GM12878 (cell line): ENCODE measurements around the gene PRR35. TPM values are rescaled to one million over a fixed set of nuclear protein-coding genes. Genes with fewer than 3 reads are reported as not detected.

ENCODE experiments used
- ATAC-seq: fragments of 200-7000 bp; cut with Tn5 transposase; 3 replicates; pipeline ENCODE4 v1.9.1; 2020; ENCODE audit warnings: mild to moderate bottlenecking, moderate library complexity
- BruUV-seq: library from RNA; stranded (reverse); fragments of 400-500 nt; replicated peaks from 2 replicates; lab custom pipeline; 2021; lab: Mats Ljungman, UMichigan
- CTCF ChIA-PET: fragments of 300-600 bp; sonication (Branson Sonifier 250); formaldehyde crosslinking; extraction: SDS; loops from one replicate; lab custom pipeline; 2021; ENCODE audit warnings: inconsistent platforms; lab: Yijun Ruan, JAX
- POLR2A ChIA-PET: fragments of 350-600 bp; formaldehyde crosslinking; extraction: SDS; loops from one replicate; lab custom pipeline; 2021; ENCODE audit warnings: inconsistent platforms; lab: Charles Lee
- RAD21 ChIA-PET: fragments of 300-600 bp; sonication (Branson Sonifier 250); formaldehyde crosslinking; loops from one replicate; lab custom pipeline; 2023; ENCODE audit warnings: antibody characterized with exemption; ENCODE audit not compliant: unreplicated experiment; lab: Charles Lee
- SMC1A ChIA-PET: fragments of 300-600 bp; sonication (Branson Sonifier 250); formaldehyde crosslinking; loops from one replicate; lab custom pipeline; 2023; ENCODE audit not compliant: unreplicated experiment, uncharacterized antibody; lab: Charles Lee
- DNase-seq: peaks from one replicate; pipeline ENCODE4 v3.0.0-alpha.2; 2011; ENCODE audit warnings: low read depth, low spot score
- FAIRE-seq: peaks from 3 replicates; lab custom pipeline; 2011; peaks lifted over from hg19 to GRCh38; lab: Jason Lieb, UNC
- H2AFZ ChIP-seq: 2 replicates; pipeline ENCODE4 v1.6.0; 2011; ENCODE audit warnings: low read depth, low read length, control low read depth; ENCODE audit not compliant: control insufficient read depth
- H3K27ac ChIP-seq: 2 replicates; pipeline ENCODE4 v1.5.1; 2011; ENCODE audit warnings: control low read depth; ENCODE audit not compliant: control insufficient read depth, insufficient read depth
- H3K27me3 ChIP-seq, 2 experiments: replicated peaks in 1 of 2; 2 replicates each; pipeline versions ENCODE4 v1.6.0 to v1.6.1; 2011; ENCODE audit warnings: low read length in 1 of 2; ENCODE audit not compliant: control insufficient read depth in 2 of 2, insufficient read depth in 2 of 2
- H3K36me3 ChIP-seq, 2 experiments: 2 replicates each; pipeline ENCODE4 v1.5.1; 2011; ENCODE audit warnings: low read length in 1 of 2; ENCODE audit not compliant: control insufficient read depth in 2 of 2, insufficient read depth in 2 of 2
- H3K4me1 ChIP-seq: 2 replicates; pipeline ENCODE4 v1.6.1; 2011; ENCODE audit warnings: mild to moderate bottlenecking, low read length, moderate library complexity, mixed read lengths; ENCODE audit not compliant: control insufficient read depth, insufficient read depth
- H3K4me2 ChIP-seq: 2 replicates; pipeline ENCODE4 v1.6.0; 2011; ENCODE audit warnings: control low read depth; ENCODE audit not compliant: control insufficient read depth, insufficient read depth
- H3K4me3 ChIP-seq: fragments of 200-600 bp; sonication (generic); 2 replicates; pipeline ENCODE4 v1.5.1; 2016
- H3K79me2 ChIP-seq: 2 replicates; pipeline ENCODE4 v1.6.0; 2011; ENCODE audit warnings: low read length; ENCODE audit not compliant: control insufficient read depth, insufficient read depth
- H3K9ac ChIP-seq: 2 replicates; pipeline ENCODE4 v1.8.0; 2011; ENCODE audit warnings: low read length, control low read depth, mixed read lengths; ENCODE audit not compliant: control insufficient read depth, insufficient read depth
- H3K9me3 ChIP-seq: replicated peaks from 3 replicates; pipeline ENCODE4 v1.5.1; 2011; ENCODE audit warnings: mild to moderate bottlenecking, low read length; ENCODE audit not compliant: control insufficient read depth, insufficient read depth
- H4K20me1 ChIP-seq: 2 replicates; pipeline ENCODE4 v1.6.0; 2011; ENCODE audit not compliant: control insufficient read depth, insufficient read depth
- GATAD2B ChIP-seq: fragments of 450-650 bp; conservative IDR thresholded peaks from 2 replicates; pipeline ENCODE4 v1.6.1; 2017; ENCODE audit warnings: low read depth, mild to moderate bottlenecking, moderate library complexity
- KAT2A ChIP-seq: conservative IDR thresholded peaks from 2 replicates; pipeline ENCODE4 v1.6.1; 2011; ENCODE audit warnings: low read depth, low read length; ENCODE audit not compliant: control insufficient read depth
- KLF5 ChIP-seq: fragments of 450-650 bp; IDR thresholded peaks from 2 replicates; pipeline ENCODE4 v1.6.1; 2014; ENCODE audit warnings: mild to moderate bottlenecking; ENCODE audit not compliant: partially characterized antibody
- NFIC ChIP-seq: IDR thresholded peaks from 2 replicates; pipeline ENCODE4 v1.6.1; 2012; ENCODE audit warnings: low read depth, mild to moderate bottlenecking, inconsistent platforms, low read length, moderate library complexity
- NFYA ChIP-seq: IDR thresholded peaks from 2 replicates; pipeline ENCODE4 v1.6.1; 2011; ENCODE audit warnings: low read depth, mild to moderate bottlenecking, low read length, improper control_type of control experiment, borderline replicate concordance
- NR2C2 ChIP-seq: IDR thresholded peaks from 2 replicates; pipeline ENCODE4 v1.6.1; 2011; ENCODE audit warnings: borderline replicate concordance, low read depth; ENCODE audit not compliant: control insufficient read depth, insufficient read length
- POU2F2 ChIP-seq: IDR thresholded peaks from 3 replicates; pipeline ENCODE4 v1.6.1; 2011; ENCODE audit warnings: low read depth, mild to moderate bottlenecking, low read length, borderline replicate concordance
- ZBTB4 ChIP-seq: fragments of 450-650 bp; formaldehyde crosslinking; IDR thresholded peaks from 2 replicates; pipeline ENCODE4 v1.4.0; 2022; ENCODE audit warnings: mild to moderate bottlenecking, moderate library complexity
- WGBS: methylation state at CpG from one replicate; pipeline ENCODE4 v1.1.6; 2016; ENCODE audit warnings: low lambda C conversion rate; ENCODE audit not compliant: insufficient replicate concordance, insufficient coverage; ENCODE audit errors: missing lambda C conversion rate; 5-methylcytosine and 5-hydroxymethylcytosine counted together
- in situ Hi-C: fragments of 300-500 bp; cut with MboI; formaldehyde crosslinking; loops from 9 replicates; pipeline ENCODE4 v1.14.3; 2018; ENCODE audit warnings: mixed read lengths
- intact Hi-C: fragments of 100-400 bp; cut with micrococcal nuclease; formaldehyde crosslinking; loops from one replicate; pipeline ENCODE4 v1.14.2; 2022; ENCODE audit not compliant: unreplicated experiment
- polyA plus RNA-seq, 11 experiments: library from polyadenylated mRNA; depleted of rRNA in 4 of 11; unstranded in 6 of 11; stranded (reverse) in 5 of 11; fragments of >200 nt; fragmentation: Nextera tagmentation in 4 of 11; fragmentation: Illumina TruSeq in 1 of 11; extraction: Ambion mirVana in 4 of 11; extraction: Trizol in 1 of 11; gene quantifications; 1 replicate in 1 of 11; 2 replicates in 10 of 11; pipeline versions ENCODE4 v1.2.1 to v1.2.3, GENCODE V29; 2011 to 2016; ENCODE audit warnings: inconsistent platforms in 2 of 11, missing spikeins in 2 of 11, low read depth in 1 of 11
- total RNA-seq, 4 experiments: library from RNA; depleted of rRNA in 3 of 4; stranded (reverse); fragments of >200 nt in 3 of 4; fragmentation: Illumina TruSeq in 1 of 4; extraction: Trizol in 1 of 4; gene quantifications; 2 replicates each; pipeline versions ENCODE4 v1.2.1 to v1.2.3, GENCODE V29; 2013 to 2021

The PRR35 gene
- total and polyA plus RNA-seq, 10 of the 15 experiments (the other 5 are each of a cell fraction or from before 2014, with no cell fraction given) = not detected

DNA sequence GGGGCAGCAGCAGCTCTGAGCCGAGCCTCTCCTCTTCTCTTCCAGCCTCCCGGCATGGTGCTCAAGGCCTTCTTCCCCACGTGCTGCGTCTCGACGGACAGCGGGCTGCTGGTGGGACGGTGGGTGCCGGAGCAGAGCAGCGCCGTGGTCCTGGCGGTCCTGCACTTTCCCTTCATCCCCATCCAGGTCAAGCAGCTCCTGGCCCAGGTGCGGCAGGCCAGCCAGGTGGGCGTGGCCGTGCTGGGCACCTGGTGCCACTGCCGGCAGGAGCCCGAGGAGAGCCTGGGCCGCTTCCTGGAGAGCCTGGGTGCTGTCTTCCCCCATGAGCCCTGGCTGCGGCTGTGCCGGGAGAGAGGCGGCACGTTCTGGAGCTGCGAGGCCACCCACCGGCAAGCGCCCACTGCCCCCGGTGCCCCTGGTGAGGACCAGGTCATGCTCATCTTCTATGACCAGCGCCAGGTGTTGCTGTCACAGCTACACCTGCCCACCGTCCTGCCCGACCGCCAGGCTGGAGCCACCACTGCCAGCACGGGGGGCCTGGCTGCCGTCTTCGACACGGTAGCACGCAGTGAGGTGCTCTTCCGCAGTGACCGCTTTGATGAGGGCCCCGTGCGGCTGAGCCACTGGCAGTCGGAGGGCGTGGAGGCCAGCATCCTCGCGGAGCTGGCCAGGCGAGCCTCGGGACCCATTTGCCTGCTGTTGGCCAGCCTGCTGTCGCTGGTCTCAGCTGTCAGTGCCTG is 14.0 kb downstream of the PRR35 start:
- Histone ChIP-seq H4K20me1 (no peaks in the 10 kb centered on the region), H2AFZ (no peak overlapping the region), H3K36me3 (no peaks in the 10 kb centered on the region; a peak in 2 of 4 replicates), H3K4me3 (no peak overlapping the region), H3K79me2 (peaks cover 6% of the 10 kb centered on the region), H3K9ac (no peak overlapping the region), H3K27ac (no peak overlapping the region), H3K4me1 (peaks cover 1% of the 10 kb centered on the region; the same call in 1 of the 2 replicates), H3K4me2 (no peak overlapping the region), H3K27me3 (no peaks in the 10 kb centered on the region), H3K9me3 (no peaks in the 10 kb centered on the region)
- POLR2A ChIA-PET = no interaction called here
- RAD21 ChIA-PET = no interaction called here
- no peak for TF ChIP-seq KLF5
- in situ Hi-C loops = no loop called here
- BruUV-seq = no TSS peak
- FAIRE-seq = no peak
- SMC1A ChIA-PET = no interaction called here
- intact Hi-C loops = no loop called here
- no peak for DNase-seq
- 94% methylated on average over 46 of the region's 46 CpGs for WGBS
- ATAC-seq = no peak
- CTCF ChIA-PET = no interaction called here

- no peak overlapping the region for H2AFZ ChIP-seq
- H3K9ac ChIP-seq = no peak overlapping the region
- H4K20me1 ChIP-seq = no peaks in the 10 kb centered on the region
- BruUV-seq = no TSS peak
- POLR2A ChIA-PET = no interaction called here
- no peak overlapping the region for H3K4me3 ChIP-seq
- in situ Hi-C loops = no loop called here
- intact Hi-C loops = no loop called here
- peaks cover 3% of the 10 kb centered on the region; the same call in 1 of the 2 replicates for H3K79me2 ChIP-seq
- H3K36me3 ChIP-seq = no peaks in the 10 kb centered on the region; a peak in 2 of 4 replicates
- SMC1A ChIA-PET = no interaction called here
- ATAC-seq (no peak), DNase-seq (no peak), FAIRE-seq (no peak)
- no peaks in the 10 kb centered on the region for H3K9me3 ChIP-seq
- CTCF ChIA-PET = no interaction called here
- WGBS = 93% methylated on average over 34 of the region's 36 CpGs
- no peak overlapping the region for H3K27ac ChIP-seq
- RAD21 ChIA-PET = no interaction called here
- no peaks in the 10 kb centered on the region for H3K27me3 ChIP-seq
- no peaks in the 10 kb centered on the region for H3K4me1 ChIP-seq
- H3K4me2 ChIP-seq = no peak overlapping the region
- TF ChIP-seq NFYA (no peak), ZBTB4 (CRISPR knock-in tag) (no peak), POU2F2 (no peak), NR2C2 (no peak), GATAD2B (no peak), KAT2A (no peak), NFIC (no peak)
Observed at GRCh38 chr16:575354-576196, 15.4 kb downstream of the PRR35 start.
